Panc1 (cell line): ENCODE measurements around the gene ZNF383.
"Not testable (repeated sequence)": the region's sequence is repeated elsewhere in the genome, so short reads cannot be mapped to it uniquely, and the experiment has no call there.

Source experiments
- TCF7L2 ChIP-seq: IDR thresholded peaks from 2 replicates; pipeline ENCODE4 v1.6.1; 2011; ENCODE audit warnings: mild to moderate bottlenecking, low read depth, low read length, inconsistent platforms
- TF ChIP-seq, protein P1 (sequence below): fragments of 450-650 bp; IDR thresholded peaks from 2 replicates; pipeline ENCODE4 v1.5.1; 2017; ENCODE audit warnings: mild to moderate bottlenecking

DNA sequence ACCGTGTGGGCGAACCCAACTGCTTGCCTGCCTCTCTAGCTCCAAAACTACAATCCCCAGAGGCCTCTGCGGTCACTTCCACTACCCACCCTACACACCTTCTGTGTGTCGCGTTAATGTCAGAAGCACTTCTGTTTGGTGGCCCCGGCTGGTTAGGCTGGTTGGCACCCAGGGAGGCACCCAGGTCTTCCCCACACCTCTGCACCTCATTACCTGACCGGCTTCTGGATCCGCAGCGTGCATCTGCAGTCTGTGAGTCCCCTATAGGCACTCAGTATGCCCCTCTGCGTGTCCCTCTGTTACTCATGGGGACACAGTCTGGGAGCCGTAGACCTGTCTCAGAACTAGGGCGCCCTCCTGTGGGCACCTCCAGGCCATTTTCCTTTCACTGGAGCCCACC is 49.0 kb downstream of the ZNF383 start:
- TF ChIP-seq, protein P1, sequence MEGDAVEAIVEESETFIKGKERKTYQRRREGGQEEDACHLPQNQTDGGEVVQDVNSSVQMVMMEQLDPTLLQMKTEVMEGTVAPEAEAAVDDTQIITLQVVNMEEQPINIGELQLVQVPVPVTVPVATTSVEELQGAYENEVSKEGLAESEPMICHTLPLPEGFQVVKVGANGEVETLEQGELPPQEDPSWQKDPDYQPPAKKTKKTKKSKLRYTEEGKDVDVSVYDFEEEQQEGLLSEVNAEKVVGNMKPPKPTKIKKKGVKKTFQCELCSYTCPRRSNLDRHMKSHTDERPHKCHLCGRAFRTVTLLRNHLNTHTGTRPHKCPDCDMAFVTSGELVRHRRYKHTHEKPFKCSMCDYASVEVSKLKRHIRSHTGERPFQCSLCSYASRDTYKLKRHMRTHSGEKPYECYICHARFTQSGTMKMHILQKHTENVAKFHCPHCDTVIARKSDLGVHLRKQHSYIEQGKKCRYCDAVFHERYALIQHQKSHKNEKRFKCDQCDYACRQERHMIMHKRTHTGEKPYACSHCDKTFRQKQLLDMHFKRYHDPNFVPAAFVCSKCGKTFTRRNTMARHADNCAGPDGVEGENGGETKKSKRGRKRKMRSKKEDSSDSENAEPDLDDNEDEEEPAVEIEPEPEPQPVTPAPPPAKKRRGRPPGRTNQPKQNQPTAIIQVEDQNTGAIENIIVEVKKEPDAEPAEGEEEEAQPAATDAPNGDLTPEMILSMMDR, result not testable (repeated sequence)
- TF ChIP-seq TCF7L2, result not testable (repeated sequence)
